GM21717 (cell line): Measurements from ENCODE around the gene S100A1.

ENCODE experiments used
- ATAC-seq: cut with Tn5 transposase; IDR thresholded peaks from one replicate; pipeline ENCODE4 v1.9.1; 2021; ENCODE audit warnings: mild to moderate bottlenecking, moderate library complexity; ENCODE audit not compliant: unreplicated experiment

S100A1 gene

DNA sequence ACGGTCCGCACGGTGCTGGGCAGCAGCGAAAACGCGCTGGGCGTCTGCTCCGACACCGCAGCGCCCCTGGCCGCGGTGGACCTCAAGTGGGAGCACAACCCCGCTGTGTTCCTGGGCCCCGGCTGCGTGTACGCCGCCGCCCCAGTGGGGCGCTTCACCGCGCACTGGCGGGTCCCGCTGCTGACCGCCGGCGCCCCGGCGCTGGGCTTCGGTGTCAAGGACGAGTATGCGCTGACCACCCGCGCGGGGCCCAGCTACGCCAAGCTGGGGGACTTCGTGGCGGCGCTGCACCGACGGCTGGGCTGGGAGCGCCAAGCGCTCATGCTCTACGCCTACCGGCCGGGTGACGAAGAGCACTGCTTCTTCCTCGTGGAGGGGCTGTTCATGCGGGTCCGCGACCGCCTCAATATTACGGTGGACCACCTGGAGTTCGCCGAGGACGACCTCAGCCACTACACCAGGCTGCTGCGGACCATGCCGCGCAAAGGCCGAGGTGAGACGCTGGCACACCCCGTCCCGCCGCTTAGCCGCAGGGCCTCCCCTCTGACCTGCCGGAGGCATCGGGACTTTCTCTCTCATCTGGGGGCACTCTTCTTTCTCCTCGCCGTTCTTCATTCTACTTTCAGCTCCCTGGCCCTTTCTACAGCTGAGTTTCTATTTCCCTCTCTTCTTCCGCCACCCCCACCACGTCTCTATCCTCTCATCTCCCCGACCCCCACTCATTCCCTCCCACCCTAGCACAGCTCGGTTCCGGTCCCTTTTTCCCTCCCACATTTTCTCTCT is 51.3 kb downstream of the S100A1 start:
- no peak for ATAC-seq

DNA sequence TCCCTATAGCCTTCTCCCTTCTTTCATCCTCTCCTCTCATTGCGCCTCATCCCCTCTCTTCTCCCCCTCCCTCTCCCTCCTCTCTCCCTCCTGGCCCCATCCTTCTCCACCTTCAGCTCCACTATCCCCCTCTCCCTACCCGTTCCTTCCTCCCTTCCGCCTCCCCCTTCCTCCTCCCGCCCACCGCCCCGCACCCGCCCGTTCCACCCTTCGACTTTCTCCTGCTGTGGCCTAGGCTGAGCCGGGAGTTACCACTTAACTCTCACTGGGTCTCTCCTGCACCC is 51.8 kb downstream of the S100A1 start:
- no peak for ATAC-seq
